GDM1 (cell line): ENCODE data around the gene UBQLNL.

Source experiments
- DNase-seq: peaks from one replicate; lab custom pipeline; 2025; lab: John Stamatoyannopoulos, UW

UBQLNL gene

DNA sequence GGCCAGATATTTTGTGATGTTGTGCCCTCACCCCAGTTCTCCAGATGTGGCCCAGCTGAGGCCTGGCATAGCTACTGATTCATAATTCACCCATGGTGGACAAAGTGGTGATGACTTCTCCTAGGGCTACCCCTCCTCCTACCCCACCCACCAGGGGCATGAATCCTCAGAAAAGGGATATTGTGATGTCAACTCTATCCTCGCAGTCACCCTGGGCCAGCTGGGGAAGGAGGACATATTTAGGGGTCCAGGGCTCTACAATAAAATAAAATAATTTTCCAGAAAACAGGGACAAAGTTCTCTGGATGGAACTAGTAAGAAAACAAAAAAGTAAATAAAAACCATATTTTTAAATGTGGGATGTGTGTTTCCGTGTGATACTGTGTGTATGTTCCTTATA is at the start of gene UBQLNL:
Gene UBQLNL (minus strand): TSS at position 101 of the 400 bp plus-strand sequence. CDS start 258 bp downstream, outside the sequence.
- DNase-seq = no peak

GRCh38 chr11:5564259-5565019 is 47.9 kb upstream of the UBQLNL start:
- DNase-seq = no peak

- no peak for DNase-seq
Measured at GRCh38 chr11:5557751-5558150, 41.3 kb upstream of the UBQLNL start.

- no peak for DNase-seq
Measured at GRCh38 chr11:5556596-5557188, 40.2 kb upstream of the UBQLNL start.

- no peak for DNase-seq
Measured at GRCh38 chr11:5553343-5553742, 36.8 kb upstream of the UBQLNL start.

GRCh38 chr11:5550440-5551095 is 34.1 kb upstream of the UBQLNL start:
- DNase-seq = no peak

DNA sequence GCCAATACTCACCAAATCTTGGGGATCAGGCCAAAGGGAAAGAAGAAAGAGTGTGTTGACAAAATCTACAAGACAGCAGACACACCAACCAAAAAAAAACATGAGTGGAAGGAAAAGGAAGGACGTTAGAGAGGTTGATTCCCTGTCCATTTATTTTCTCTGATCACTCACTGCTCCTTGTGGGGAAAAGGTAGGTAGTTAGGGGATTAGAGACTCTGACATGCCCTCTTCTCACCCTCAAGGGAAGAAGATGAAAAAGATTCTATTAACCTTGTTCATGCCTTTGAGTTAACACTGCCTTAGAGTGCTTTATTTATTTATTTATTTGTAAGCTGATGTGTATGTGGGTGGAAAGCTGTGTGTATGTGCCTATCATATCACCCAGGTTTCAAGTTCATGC is 31.9 kb upstream of the UBQLNL start, which contains the start of gene OR52H1:
Gene OR52H1 (minus strand): TSS at position 101 of the 400 bp plus-strand sequence. CDS start 3,035 bp downstream, outside the sequence.
- DNase-seq = no peak

DNA sequence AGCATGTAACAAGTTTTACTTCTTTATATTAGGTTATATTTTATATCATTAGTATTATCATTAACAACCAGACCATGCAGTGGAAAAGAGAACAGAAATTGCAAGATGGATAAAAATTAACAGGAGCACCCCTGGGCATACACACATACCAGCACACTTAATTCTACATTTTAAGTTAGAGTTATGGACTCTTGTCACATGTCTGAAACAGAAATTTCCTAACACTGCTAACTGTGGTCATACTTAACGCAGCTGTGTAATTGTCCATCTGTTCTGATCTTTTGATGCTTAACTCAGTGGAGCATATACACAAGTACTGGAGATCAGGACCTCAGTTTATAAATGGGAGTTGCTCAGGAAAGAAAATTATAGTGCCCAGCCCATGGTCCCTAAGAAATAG is 31.5 kb upstream of the UBQLNL start:
- no peak for DNase-seq

DNA sequence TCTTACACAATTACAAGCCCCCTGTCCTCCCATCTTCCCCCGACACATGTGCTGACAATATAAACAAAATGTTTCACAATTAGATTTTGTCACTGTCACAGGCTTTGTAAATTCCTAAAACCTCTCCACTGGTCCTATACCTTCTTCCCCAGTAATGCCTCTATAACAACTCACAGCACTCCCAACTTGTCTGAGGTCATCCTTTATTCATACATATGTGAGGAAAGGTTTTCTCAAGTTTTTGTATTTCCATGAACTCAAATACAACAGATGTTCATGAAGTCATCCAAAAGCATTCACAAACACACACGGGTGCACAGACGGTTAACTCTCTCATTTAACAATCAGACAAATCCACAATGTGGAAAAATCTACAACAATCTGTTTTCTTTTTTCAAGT is 30.0 kb upstream of the UBQLNL start:
- DNase-seq = no peak

- DNase-seq = no peak
Measured at GRCh38 chr11:5541427-5541826, 24.9 kb upstream of the UBQLNL start.

DNA sequence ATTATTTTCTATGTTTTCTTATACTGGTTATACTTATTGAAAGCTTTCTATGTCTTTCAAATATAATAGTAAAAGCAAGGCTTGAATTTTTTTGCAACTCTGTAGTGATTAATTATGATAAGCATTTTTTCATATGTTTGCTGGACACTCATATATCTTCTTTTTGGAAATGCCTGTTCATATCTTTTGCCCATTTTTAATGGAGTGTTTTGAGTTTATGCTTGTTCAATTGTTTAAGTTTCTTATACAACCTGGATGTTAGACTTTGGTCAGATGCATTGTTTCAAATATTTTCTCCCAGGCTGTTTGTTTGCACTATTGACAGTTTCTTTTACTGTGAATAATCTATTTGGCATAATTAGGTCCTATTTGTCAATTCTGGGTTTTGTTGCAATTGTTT is 20.0 kb upstream of the UBQLNL start:
- DNase-seq = no peak

DNA sequence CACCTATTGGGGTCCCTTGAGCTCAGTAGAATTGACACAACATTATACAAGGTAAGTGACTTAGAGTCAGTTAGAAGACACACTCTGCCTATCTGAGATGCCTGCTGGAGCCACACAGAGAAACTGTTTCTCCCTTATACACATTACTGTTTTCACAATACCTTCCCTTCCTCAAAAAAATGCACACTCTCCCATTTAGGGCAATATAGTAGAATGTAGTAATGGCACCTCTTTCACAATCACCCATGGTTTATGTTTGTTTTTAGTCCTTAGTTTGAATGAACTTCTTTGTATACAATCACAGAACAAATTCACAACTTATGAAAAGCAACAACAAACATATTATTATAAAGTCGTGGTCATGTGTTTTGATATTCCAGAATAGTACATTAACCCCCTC is 17.5 kb upstream of the UBQLNL start:
- no peak for DNase-seq

DNA sequence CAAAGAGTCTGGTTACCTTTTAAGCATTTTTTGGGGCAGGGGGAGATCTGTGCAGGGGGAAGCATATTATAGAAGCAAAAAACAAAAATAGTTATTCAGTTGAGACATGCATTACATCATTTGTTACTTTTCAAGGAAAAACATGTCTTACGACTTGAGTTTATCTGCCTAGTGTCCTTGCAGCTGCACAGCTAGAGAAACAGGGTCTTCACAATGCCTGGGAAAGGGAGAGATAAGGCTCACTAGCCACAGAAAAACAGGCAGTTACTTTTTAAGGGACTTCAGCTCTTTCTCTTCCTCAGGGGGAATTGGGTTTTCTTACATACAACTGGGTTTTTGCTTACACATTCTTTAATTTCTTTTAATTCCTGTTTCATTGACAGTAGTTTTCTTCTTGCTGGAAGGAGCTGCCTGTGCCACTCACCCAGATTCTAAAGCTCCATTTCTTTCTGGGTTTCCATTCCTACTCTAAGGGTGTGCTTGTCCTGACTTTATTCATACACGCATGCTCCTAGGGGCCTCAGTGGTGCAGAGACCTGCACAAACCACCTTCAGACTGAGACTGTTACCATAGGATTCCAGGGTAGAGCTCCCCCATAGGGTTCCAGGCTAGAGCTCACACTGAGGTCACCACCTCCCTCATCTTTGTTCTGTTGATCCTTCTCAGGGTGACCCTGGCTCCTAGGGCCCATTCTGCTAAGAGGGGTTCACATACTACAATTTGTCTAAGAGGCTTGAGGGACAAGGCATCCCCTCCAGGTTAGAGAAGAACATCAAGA is 14.7 kb upstream of the UBQLNL start:
- DNase-seq = no peak

DNA sequence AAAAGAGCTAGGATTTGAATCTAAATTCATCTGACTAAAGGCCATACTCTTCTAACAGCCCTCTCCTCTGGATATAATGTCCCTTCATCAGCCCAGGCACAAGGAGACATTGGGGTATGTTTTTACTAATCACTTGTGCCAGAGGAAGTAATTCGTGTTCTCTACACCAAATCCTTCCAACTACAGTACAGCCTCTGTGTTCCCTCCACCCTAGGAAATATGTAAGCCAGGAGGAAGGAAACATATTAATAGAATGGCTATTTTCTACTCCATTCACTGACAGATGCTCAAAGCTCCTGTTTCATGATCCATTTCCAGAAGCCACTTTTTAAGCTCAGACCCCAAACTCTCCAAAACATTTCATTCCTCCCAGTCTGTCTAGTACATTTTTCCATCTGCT is 12.0 kb upstream of the UBQLNL start:
- DNase-seq = no peak

GRCh38 chr11:5527716-5528115 is 11.2 kb upstream of the UBQLNL start:
- no peak for DNase-seq

DNA sequence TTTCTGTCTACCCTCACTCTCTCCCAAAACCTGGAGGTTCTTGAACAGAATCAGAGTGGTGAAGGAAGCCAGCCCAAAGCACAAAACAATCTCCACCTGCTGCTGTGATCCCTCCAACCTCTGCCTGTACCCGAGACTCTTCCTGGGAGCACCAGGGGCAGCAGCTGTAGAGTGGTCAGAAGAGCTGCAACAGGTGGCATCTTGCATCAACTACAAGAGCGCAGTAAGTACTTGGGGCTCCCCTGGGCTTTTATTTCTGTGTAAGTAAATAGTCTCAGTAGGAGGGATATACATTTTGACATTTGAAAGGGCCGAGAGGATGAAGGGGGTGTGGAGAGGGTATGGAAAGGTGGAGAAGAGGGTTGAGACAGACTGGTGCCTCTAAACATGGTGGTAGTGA is 8.3 kb upstream of the UBQLNL start:
- DNase-seq = no peak

GRCh38 chr11:5522308-5522707 is 5.8 kb upstream of the UBQLNL start:
- no peak for DNase-seq

DNA sequence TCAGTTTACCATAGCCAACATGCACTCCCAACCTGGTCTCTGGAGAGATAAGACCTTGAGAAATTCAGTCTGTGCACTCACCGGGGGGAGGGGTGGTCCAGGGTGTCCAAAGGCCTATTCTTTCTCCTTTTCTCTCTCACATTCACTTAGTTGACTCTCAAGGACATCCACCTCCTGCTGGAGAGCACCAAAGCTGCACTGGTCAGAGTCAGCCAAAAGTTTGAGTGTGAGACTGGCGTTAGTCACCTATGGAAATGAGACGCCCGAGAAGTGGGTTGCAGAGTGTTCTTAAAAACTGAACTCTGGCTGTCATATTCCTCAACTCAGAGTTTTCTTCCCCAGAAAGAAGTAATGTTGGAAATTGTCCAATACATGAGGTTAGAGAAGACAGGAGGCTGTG is 5.0 kb upstream of the UBQLNL start:
- no peak for DNase-seq

GRCh38 chr11:5514841-5515240 is 1.7 kb downstream of the UBQLNL start:
- no peak for DNase-seq

- DNase-seq = no peak
Measured at GRCh38 chr11:5509803-5510202, 6.7 kb downstream of the UBQLNL start, which contains the start of gene UBQLN3. Gene UBQLN3, minus strand, starts transcription at chr11:5509957. Its CDS starts 399 bp downstream, at chr11:5509558.

DNA sequence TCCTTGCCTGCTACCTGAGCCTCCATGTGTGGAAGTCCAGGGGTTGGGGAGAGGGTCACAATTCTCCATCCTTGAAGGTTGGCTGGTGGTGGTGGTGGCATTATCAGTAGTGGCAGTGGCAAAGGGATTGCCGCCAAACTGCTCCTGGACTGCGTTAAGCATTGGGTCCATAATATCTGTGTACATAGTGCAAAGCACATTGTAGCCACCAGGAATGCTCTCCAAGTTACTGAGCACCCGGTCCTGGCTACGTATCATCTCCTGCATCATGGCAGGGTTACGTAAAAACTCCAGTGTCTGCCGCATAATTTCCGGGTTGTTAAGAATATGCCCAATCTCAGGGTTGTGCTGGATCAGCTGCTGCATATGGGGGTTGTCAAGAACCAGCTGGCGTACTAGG is 7.9 kb downstream of the UBQLNL start:
- DNase-seq = no peak

DNA sequence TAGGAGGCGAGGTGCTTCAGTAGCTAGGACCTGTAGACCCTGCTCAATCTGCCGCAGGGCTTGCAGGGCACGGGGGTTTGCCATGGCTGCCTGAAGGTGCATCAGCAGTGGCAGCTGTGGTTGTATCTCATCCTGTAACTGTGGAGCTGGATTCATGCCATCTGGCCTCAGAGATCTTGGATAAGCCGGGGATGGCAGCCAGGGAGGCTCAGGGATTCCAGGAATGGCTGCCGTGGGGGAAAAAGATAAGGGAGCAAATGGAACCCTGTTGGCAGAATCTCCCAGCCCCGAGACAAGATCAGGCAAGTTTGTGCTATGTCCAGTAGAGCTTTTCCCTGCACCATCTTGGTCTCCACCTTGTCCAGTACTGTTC is 8.6 kb downstream of the UBQLNL start:
- DNase-seq = no peak
